HEK293 (cell line): ENCODE results near the gene MKLN1.

Source experiments
- TRIM28 ChIP-seq: IDR thresholded peaks from 2 replicates; pipeline ENCODE4 v1.6.1; 2011; ENCODE audit warnings: low read length, control low read depth, borderline replicate concordance
- ZNF121 ChIP-seq: fragments of 450-650 bp; formaldehyde crosslinking; IDR thresholded peaks from 2 replicates; pipeline ENCODE4 v1.5.1; 2016; ENCODE audit warnings: missing biosample characterization, missing genetic modification characterization
- TF ChIP-seq, protein P1 (sequence below): fragments of 450-650 bp; formaldehyde crosslinking; IDR thresholded peaks from 2 replicates; pipeline ENCODE4 v1.5.1; 2016; ENCODE audit warnings: missing biosample characterization, missing genetic modification characterization

DNA sequence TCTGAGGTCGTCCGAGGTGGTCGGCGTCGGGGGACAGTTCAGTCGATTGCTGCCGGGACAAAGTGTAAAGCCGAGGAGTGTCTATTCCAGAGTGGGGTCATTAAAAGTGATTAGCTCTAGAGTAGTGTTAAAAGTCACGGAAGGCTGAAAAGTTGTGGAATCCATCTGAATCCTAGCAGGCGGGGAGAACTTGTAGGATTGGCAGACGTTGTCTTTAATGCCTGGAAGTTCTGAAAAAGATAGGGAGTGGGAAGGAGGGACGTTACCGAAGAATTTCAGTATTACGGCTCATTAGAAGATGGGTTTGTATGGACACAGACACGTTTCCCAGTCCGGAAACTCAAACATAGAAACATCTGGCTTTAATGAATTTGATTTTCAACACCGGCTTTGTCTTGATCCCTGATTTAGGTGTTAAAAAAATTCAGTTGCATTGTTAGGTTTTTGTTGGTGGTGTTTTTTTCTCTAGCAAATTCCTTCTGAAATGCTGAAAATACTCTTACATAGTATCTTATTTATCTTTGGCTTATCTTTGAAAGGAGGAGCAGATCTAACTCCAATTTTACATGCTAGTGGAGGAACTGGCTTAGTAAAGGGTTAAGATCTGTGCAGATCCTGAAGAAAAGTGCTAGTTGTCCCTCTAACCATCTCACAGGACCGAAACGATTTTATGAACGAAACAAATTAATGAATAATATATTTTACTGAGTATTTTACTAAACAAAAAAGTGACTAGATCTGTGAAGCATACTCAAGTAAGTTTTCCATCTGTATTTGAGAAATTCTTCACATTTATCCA, 900 bp downstream of the MKLN1 start:
- TF ChIP-seq TRIM28 (no peak), ZNF121 (tag by site-specific recombination) (no peak)
- TF ChIP-seq, protein P1, sequence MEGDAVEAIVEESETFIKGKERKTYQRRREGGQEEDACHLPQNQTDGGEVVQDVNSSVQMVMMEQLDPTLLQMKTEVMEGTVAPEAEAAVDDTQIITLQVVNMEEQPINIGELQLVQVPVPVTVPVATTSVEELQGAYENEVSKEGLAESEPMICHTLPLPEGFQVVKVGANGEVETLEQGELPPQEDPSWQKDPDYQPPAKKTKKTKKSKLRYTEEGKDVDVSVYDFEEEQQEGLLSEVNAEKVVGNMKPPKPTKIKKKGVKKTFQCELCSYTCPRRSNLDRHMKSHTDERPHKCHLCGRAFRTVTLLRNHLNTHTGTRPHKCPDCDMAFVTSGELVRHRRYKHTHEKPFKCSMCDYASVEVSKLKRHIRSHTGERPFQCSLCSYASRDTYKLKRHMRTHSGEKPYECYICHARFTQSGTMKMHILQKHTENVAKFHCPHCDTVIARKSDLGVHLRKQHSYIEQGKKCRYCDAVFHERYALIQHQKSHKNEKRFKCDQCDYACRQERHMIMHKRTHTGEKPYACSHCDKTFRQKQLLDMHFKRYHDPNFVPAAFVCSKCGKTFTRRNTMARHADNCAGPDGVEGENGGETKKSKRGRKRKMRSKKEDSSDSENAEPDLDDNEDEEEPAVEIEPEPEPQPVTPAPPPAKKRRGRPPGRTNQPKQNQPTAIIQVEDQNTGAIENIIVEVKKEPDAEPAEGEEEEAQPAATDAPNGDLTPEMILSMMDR (tag by site-specific recombination), result no peak
